HepG2 (cell line): ENCODE measurements around the gene MFSD2B.
"Not testable (repeated sequence)": the region's sequence is repeated elsewhere in the genome, so short reads cannot be mapped to it uniquely, and the experiment has no call there.

ENCODE experiments used
- SUZ12 ChIP-seq: fragments of 150-350 bp; IDR thresholded peaks from 2 replicates; pipeline ENCODE4 v1.6.1; 2014; ENCODE audit warnings: low read depth, low read length
- ZEB1 ChIP-seq: IDR thresholded peaks from 2 replicates; pipeline ENCODE4 v1.6.1; 2012; ENCODE audit warnings: mild to moderate bottlenecking, low read depth, inconsistent platforms; ENCODE audit not compliant: insufficient replicate concordance
- ZMAT3 ChIP-seq: sonication (generic); formaldehyde crosslinking; conservative IDR thresholded peaks from 2 replicates; pipeline ENCODE4 v1.7.0; 2021; ENCODE audit warnings: missing genetic modification reagents
- ZNF790 ChIP-seq: sonication (generic); formaldehyde crosslinking; IDR thresholded peaks from 2 replicates; pipeline ENCODE4 v1.8.0; 2022; ENCODE audit warnings: missing genetic modification reagents, mild to moderate bottlenecking, borderline replicate concordance
- TF ChIP-seq, protein P1 (sequence below): sonication (generic); formaldehyde crosslinking; IDR thresholded peaks from 2 replicates; pipeline ENCODE4 v1.5.0; 2020; ENCODE audit warnings: missing genetic modification reagents
- TF ChIP-seq, protein P2 (sequence below): sonication (generic); formaldehyde crosslinking; IDR thresholded peaks from 2 replicates; pipeline ENCODE4 v1.5.0; 2020; ENCODE audit warnings: mild to moderate bottlenecking, missing genetic modification reagents, moderate library complexity

DNA sequence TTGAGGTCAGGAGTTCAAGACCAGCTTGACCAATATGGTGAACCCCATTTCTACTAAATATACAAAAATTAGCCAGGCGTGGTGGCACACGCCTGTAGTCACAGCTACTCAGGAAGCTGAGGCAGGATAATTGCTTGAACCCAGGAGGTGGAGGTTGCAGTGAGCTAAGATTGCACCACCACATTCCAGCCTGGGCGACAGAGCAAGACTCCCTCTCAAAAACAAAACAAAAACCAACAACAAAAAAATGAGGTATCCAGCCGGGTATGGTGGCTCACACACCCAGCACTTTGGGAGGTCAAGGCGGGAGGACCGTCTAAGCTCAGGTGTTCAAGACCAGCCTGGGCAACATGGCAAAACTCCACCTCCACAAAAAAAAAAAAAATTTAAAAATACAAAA lies 5.0 kb downstream of the MFSD2B start:
- TF ChIP-seq, protein P1, sequence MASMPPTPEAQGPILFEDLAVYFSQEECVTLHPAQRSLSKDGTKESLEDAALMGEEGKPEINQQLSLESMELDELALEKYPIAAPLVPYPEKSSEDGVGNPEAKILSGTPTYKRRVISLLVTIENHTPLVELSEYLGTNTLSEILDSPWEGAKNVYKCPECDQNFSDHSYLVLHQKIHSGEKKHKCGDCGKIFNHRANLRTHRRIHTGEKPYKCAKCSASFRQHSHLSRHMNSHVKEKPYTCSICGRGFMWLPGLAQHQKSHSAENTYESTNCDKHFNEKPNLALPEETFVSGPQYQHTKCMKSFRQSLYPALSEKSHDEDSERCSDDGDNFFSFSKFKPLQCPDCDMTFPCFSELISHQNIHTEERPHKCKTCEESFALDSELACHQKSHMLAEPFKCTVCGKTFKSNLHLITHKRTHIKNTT (CRISPR knock-in tag), result not testable (repeated sequence)
- TF ChIP-seq ZNF790 (CRISPR knock-in tag); SUZ12; ZEB1; ZMAT3 (CRISPR knock-in tag): not testable (repeated sequence)
- TF ChIP-seq, protein P2, sequence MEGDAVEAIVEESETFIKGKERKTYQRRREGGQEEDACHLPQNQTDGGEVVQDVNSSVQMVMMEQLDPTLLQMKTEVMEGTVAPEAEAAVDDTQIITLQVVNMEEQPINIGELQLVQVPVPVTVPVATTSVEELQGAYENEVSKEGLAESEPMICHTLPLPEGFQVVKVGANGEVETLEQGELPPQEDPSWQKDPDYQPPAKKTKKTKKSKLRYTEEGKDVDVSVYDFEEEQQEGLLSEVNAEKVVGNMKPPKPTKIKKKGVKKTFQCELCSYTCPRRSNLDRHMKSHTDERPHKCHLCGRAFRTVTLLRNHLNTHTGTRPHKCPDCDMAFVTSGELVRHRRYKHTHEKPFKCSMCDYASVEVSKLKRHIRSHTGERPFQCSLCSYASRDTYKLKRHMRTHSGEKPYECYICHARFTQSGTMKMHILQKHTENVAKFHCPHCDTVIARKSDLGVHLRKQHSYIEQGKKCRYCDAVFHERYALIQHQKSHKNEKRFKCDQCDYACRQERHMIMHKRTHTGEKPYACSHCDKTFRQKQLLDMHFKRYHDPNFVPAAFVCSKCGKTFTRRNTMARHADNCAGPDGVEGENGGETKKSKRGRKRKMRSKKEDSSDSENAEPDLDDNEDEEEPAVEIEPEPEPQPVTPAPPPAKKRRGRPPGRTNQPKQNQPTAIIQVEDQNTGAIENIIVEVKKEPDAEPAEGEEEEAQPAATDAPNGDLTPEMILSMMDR, result not testable (repeated sequence)
